ENCODE data around the gene MBTPS2. TPM values are rescaled to one million over a fixed set of nuclear protein-coding genes. Genes with fewer than 3 reads are reported as not detected.
"Not testable (repeated sequence)": the region's sequence is repeated elsewhere in the genome, so short reads cannot be mapped to it uniquely, and the experiment has no call there.

The MBTPS2 gene
- polyA plus RNA-seq (ENCODE audit: insufficient read length), result 21.0 TPM

GRCh38 chrX:21839334-21840192, at the start of gene MBTPS2:
Gene MBTPS2 (plus strand): TSS chrX:21839617. CDS start chrX:21839735, 118 bp downstream.
- peak; percentile 89 for DNase-seq

DNA sequence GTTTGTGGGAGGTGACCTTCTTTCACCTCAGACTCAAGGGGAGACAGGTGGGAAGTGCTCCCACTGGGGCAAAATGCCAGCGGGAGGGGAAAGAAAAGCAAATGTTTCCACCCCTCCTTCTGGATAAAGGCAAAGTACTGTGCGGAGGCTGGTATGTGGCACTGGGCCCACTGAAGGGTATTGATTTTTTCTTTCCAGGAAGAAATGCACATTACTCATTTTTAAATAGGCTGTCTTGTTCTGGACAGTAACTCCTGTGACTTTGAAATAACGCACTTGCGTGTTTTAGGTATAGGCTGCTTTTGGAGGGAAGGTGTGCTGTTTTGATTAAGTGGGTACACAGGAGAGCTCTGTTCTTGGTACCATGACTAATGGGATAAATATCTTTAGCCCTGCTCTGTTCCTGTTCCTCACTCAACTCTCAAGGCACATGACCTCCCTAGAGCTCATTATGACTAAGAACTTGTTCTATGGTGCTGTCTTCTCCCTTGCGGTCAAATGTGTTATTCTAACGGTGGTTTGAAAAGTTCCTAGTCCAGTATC, 40.7 kb upstream of the MBTPS2 start:
- DNase-seq, result no peak

- no peak for DNase-seq
Observed at GRCh38 chrX:21799767-21800166, 39.6 kb upstream of the MBTPS2 start.

- DNase-seq, result no peak
Observed at GRCh38 chrX:21800344-21800770, 39.1 kb upstream of the MBTPS2 start.

GRCh38 chrX:21802054-21802670, 37.3 kb upstream of the MBTPS2 start:
- no peak for DNase-seq

- DNase-seq, result no peak
Observed at GRCh38 chrX:21802839-21803238, 36.6 kb upstream of the MBTPS2 start.

- DNase-seq, result no peak
Observed at GRCh38 chrX:21806691-21807090, 32.7 kb upstream of the MBTPS2 start.

DNA sequence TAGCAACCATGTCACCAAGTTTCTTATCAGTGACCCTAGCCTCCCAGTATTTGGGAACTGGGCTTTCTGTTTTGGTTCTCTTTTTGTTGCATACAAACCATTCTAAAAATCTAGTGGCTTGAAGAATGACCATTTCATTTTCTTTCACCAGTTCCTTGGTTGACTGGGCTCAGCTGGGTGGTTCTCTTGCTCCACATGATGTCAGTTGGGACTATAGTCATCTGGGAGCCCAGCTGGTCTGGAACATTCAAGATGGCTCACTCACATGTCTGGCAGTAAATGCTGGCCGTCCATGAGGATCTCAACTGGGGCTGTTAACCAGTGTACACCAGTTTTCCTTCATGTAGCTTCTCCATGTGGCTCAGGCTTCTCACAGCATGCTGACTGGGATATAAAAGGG, 27.6 kb upstream of the MBTPS2 start:
- no peak for DNase-seq

DNA sequence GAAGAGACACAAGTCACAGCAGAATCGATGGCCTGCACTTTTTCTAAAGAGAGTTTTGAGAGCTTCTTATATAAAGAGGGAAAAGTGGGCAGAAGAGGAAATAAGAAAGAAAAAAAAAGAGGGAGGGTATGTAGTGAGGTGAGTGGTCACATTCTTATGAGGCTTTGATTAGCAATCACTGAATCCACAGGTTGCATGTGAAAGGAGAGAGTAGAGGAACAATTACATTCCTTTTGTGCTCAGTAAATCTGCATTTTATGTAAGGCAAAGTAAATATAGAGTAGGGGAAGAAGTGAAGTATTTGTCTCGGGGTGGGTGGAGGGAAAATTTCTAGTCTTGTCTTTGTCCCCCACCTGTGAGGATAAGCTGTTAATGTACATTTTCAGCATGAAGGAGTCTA, 26.8 kb upstream of the MBTPS2 start:
- DNase-seq, result no peak

DNA sequence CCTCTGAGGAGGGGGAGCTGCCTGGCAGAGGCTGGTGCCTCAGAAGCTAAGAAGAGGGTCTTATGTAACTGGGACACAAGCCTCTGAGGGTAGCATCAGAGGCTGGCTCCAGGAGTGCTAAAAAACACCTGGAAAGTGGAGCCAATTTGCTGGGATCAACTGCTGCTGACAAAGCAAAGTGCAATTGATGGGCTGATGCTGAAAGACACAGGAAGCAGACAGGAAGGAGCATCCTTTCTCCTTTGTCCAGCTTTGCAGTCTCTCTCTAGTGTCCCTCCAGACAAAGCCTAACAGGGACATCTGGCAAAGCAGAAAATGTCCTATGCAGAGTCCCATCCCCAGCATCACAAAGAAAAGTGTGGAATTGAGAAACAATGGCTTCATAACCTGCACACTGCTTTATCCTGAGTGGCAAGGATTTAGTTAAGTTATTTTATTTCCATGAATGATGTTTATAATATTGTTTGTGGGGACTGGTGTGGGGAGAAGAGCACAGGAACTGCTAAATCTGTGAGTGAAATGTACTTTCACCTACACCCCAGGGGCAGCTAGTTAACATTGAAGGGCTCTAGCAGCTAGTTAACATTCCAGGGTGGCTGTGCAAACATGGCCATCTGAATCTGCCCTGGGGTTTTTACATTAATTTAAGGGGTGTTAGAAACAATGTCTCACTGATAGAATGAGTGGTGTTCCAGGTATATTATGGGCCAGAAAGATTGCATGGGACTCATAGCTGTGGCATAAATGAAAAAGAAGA, 25.6 kb upstream of the MBTPS2 start:
- DNase-seq, result no peak

DNA sequence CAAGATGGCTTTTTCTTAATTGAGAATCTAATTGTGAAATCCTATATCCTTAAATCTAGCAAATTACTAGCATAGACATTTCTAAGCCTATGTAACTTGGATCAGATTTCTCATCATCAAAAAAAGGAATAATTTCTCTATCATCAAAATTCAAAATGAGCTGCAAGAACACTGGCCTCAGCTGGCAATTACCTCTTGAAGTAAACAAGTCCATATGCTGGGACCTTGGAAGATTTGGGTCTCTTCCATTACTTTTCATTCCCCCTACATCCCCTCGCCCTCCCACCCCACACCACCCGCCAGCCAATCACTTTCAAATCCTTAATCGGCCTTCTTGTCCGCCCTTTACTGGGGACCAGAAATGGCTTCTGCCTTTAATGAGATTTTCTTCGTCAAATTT, 23.3 kb upstream of the MBTPS2 start:
- no peak for DNase-seq

DNA sequence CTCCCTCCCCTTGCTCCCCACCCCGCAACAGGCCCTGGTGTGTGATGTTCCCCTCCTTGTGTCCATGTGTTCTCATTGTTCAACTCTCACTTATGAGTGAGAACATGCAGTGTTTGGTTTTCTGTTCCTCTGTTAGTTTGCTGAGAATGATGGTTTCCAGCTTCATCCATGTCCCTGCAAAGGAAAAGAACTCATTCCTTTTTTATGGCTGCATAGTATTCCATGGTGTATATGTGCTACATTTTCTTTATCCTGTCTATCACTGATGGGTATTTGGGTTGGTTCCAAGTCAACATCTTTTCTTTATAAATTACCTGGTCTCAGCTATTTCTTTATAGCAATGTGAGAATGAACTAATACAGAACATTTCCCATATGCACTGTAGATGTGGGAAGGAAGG, 19.2 kb upstream of the MBTPS2 start:
- DNase-seq, result not testable (repeated sequence)

- DNase-seq, result no peak
Observed at GRCh38 chrX:21821875-21822274, 17.5 kb upstream of the MBTPS2 start.

- no peak for DNase-seq
Observed at GRCh38 chrX:21831496-21831895, 7.9 kb upstream of the MBTPS2 start.

GRCh38 chrX:21837056-21837455, 2.4 kb upstream of the MBTPS2 start:
- DNase-seq, result no peak

GRCh38 chrX:21838937-21839333, 482 bp upstream of the MBTPS2 start:
- DNase-seq, result no peak

GRCh38 chrX:21840193-21840545, 752 bp downstream of the MBTPS2 start:
- no peak for DNase-seq

DNA sequence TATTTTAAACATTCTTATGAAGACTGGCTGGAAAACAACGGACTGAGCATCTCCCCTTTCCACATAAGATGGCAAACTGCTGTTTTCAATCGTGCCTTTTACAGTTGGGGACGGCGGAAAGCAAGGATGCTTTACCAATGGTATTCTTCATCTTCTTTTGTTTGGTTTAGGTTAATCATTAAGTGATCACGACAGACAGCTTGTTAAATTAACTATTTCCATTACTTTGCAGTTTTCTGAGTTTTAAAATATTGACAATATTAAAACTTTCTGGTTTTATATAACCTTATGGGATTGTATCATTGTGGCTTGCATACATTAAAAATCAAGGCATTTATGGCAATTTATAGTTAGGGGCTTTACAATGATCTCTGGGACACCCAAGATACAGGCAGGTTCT, 3.8 kb downstream of the MBTPS2 start:
- DNase-seq, result no peak

DNA sequence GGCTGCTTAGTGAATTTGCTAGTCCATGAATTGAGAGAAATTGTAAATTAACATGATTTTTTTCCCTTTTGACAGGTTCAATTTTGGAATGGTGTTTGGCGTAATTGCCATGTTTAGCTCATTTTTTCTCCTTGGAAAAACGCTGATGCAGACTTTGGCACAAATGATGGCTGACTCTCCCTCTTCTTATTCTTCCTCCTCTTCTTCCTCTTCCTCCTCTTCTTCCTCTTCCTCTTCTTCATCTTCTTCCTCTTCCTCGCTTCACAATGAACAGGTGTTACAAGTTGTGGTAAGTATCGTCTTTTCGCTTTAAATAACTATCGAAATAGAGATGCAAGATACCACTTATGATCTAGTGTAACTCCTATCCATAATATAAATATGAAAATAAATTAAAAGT, 5.7 kb downstream of the MBTPS2 start:
- no peak for DNase-seq

GRCh38 chrX:21847342-21847741, 7.9 kb downstream of the MBTPS2 start:
- DNase-seq, result no peak

DNA sequence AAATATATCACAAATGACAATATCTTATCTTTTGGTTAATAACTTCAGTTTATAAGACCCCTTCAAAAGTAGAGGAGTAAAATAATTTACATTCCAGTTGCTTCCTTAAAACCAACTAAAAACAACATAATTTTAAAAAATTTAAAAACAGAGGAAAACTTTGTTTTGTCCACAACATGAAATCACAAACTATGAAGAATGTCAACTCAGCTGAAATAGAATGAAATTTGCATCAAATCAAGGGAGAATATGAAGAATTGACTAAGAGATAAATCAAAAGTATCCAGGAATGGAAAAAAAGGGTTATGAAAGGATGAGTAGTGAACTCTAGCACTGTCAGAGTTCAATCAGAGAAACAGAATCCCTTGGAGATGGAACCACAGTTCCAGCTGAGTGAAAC, 14.2 kb downstream of the MBTPS2 start:
- no peak for DNase-seq

DNA sequence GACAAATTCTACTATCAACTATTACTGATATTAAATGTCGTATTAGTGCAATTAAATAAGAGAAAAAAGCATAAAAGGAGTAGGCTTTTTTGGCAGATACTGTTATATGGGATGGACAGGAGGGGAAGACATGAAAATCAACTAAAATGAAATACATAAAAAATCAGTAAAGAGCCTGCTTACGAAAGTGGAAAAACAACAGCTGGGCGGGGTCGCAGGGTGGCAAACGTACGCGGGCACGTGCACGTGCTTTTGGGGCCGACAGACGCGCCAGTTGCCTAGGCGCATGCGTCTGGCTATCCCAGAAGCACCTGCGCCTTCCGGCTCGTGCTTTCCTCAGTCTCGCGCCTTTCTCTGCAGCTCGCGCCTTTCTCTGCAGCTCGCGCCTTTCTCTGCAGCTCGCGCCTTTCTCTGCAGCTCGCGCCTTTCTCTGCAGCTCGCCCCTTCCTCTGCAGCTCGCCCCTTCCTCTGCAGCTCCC, 16.6 kb downstream of the MBTPS2 start, which contains the start of gene YY2:
Gene YY2, plus strand, starts transcription at position 51 of the 479 bp plus-strand sequence. CDS start 498 bp downstream, outside the sequence.
- no peak for DNase-seq

DNA sequence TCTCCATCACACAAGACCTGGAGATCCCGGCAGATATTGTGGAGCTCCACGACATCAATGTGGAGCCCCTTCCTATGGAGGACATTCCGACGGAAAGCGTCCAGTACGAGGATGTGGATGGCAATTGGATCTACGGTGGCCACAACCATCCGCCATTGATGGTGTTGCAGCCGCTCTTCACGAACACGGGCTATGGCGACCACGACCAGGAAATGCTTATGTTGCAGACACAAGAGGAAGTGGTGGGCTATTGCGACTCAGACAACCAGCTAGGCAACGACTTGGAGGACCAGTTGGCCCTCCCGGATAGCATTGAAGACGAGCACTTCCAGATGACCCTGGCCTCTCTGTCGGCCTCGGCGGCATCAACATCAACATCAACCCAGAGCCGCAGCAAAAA, 17.1 kb downstream of the MBTPS2 start:
- DNase-seq, result no peak
